GM19463 (cell line): ENCODE results near the gene ZYX.
"Not testable (repeated sequence)": the region's sequence is repeated elsewhere in the genome, so short reads cannot be mapped to it uniquely, and the experiment has no call there.

Experiments
- ATAC-seq: cut with Tn5 transposase; IDR thresholded peaks from one replicate; pipeline ENCODE4 v1.9.1; 2021; ENCODE audit warnings: mild to moderate bottlenecking, moderate library complexity; ENCODE audit not compliant: unreplicated experiment

Gene ZYX

DNA sequence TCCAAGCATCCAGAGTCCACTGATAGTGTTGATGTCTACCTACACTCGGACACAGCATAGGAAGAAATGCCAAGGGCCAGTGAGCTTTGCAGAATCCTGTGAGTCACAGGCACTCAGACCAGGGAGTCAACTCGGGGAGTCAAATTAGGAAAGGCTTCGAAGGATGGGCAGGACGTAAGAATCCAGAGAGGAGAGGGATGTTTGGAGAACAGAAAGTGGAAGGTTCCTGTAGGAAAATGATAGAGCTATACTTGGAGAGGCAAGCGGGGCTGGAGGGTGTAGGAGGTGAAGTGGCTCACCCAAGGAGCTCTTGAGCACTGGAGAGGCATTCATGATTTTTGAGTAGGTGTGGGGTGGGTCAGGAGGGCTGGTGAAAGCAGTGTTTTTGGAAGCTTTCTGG, 3.0 kb downstream of the ZYX start:
- ATAC-seq = no peak

GRCh38 chr7:143384661-143385631, 3.8 kb downstream of the ZYX start:
- no peak for ATAC-seq

GRCh38 chr7:143385891-143386781, 5.0 kb downstream of the ZYX start:
- ATAC-seq = peak; percentile 26

DNA sequence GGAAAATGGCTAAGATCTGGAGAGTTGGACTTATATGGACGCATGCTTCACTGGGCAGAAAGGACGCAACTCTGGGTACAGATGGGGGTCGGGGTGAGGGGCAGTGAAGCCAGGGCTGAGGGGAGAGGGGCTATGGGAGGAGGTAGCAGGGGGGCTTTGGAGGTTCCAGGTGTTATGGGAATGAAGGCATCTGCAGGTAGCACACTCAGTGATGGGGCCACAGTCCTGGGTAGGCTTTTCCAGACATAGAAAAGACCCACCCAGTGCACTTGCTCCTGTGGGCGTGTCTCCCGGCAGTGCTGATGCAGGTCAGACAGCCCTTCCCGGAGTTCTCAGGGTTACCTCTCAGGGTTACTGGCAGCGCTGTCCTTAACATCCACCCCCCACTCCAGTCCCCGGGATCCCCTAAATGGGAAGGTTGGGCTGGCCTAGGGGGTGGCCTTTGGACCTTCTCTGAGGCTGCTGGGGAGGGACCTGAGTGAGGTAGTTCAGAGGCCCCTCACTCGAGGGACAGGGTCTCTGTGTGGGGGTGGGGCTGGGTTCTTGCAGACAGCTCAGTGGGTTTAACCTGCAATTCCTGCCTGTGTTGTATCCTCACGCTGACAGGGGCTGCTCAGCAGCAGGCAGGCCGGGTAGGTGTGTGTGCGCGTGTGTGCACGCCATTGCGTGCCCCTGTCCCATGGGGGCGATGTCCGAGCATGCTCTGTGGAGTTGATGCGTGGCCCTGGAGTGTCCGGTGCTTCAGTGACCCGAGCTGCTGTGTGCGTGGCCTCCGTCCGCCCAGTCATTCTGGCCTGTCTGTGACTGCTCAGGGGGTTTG, 6.2 kb downstream of the ZYX start:
- ATAC-seq = no peak

DNA sequence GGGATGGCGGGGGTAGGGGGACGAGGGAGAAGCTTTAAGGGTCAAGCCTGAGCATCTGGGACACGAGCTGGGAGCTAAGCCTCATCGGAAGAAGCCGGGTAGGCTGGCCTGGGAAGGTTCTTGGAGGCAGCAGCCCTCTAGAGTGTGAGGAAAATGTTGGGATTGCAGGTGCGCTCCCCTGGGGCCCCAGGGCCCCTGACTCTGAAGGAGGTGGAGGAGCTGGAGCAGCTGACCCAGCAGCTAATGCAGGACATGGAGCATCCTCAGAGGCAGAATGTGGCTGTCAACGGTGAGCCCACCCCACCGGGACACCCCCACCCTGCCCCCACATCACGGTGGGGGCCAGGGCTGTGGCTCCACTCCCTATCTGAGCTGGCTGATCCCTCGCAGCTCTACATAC, 6.9 kb downstream of the ZYX start:
- no peak for ATAC-seq

DNA sequence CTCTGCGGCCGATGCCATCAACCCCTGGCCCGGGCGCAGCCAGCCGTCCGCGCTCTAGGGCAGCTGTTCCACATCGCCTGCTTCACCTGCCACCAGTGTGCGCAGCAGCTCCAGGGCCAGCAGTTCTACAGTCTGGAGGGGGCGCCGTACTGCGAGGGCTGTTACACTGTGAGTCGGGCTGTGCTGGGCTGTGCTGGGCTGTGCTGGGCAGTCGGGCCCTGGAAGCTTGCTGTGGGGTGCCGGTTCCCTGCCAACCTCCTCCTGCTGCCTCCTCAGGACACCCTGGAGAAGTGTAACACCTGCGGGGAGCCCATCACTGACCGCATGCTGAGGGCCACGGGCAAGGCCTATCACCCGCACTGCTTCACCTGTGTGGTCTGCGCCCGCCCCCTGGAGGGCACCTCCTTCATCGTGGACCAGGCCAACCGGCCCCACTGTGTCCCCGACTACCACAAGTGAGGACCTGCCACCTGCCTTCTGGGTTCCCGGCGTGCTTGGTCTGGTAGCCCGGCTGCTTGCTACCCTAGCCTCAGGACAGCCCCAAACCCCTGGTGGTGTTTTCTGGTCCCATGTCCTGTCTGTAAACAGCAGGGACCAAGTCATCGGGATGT, 7.5 kb downstream of the ZYX start:
- ATAC-seq = no peak

DNA sequence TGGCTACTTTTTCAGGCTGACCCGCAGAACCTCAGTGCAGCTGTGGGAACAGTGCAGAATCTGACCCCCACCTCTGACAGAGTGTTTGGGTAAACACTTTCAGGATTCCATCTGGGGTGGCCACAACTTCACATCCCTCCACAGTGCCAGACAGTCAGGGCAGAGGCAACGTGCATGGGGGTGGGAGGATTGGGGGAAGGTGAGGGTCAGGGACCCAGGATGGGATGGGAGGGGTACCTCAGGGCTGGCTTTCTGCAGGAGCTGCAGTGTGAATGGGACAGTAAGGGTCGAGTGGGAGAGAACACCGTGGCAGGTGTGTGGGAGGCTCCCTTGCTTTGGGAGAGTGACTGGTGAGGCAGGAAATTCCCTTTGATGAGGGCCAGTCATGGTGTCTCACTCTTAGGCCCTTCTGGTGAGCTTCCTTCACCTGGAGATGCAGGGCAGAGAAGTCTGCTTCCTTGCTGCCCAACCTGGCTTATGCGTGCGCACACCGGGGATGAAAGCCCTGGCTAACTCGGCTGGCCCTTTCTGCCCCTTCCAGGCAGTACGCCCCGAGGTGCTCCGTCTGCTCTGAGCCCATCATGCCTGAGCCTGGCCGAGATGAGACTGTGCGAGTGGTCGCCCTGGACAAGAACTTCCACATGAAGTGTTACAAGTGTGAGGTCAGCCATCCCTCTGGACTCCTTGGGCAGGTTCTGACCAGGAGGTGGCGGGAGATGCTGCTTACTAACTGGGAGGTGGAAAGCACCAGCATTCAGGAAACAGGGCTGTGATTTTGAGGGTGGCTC, 8.4 kb downstream of the ZYX start:
- ATAC-seq = no peak

DNA sequence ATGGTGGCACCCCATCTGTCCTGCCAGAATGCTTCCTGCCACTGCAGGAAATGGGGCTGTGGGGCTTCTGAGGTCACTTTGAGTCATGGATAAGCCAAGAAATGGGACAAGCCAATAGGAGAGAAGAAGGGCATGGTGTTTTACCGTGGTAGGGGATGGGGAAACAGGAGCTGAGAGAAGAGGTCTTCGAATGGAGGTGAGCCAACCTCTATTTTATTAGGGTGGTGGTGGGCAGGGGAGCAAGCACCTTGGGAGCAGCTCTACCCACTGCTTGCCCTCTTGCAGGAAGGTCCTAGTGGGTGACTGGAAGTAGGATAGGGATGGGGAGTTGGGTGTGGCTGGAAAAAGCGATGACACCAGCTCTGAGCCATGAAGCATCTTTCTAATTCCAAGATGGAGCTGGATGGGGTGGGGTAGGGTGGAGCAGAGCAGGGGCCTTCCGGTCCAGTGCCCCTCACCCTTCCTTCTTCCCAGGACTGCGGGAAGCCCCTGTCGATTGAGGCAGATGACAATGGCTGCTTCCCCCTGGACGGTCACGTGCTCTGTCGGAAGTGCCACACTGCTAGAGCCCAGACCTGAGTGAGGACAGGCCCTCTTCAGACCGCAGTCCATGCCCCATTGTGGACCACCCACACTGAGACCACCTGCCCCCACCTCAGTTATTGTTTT, 9.1 kb downstream of the ZYX start:
- no peak for ATAC-seq

GRCh38 chr7:143390773-143391317, 9.7 kb downstream of the ZYX start:
- no peak for ATAC-seq

DNA sequence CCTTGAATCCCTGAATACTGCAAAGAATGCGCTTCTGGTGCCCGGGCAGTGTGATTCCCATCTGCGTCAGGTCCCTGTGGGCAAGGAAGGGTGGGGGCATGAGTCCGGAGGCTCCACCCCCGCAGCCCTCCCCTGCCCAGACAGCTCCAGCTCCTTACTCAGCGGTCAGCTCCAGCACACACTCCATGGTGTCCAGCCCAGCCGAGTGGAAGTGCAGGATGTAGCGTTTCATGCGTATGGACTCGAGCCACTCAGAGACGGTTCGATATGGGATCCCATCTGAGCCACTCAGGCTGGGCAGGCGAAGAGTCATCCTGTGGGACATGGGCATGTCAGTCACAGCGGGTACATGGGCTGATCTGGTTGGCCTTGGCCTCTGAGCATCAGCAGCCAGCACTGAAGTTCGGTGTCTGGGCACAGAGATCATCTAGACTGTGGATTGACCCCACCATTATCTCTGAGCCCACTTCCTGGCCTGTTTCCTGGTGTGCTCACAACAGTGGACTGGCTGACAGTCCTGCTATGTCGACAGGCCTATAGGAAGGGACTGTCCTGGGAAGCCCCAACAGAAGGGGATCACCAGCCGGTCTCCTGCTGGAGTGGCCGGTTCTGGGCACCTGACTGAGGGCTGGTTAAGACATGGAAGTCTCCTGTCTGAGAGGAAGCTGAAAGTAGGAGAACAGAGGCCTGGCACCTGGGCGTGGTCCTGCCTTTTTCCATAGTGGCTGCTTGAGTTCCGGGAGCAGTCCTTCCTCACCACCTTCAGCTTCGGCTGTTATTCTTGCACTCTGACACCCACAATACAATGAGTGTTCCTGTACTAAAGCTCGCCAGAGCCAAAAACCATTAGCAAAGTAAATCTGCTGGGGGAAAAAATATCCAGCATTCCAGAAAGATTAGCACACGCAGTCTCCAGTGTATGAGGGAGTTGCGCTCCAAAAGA, 10.6 kb downstream of the ZYX start:
- ATAC-seq = no peak

- ATAC-seq = not testable (repeated sequence)
These were observed 11.3 kb downstream of the ZYX start for GRCh38 chr7:143392427-143392826.

DNA sequence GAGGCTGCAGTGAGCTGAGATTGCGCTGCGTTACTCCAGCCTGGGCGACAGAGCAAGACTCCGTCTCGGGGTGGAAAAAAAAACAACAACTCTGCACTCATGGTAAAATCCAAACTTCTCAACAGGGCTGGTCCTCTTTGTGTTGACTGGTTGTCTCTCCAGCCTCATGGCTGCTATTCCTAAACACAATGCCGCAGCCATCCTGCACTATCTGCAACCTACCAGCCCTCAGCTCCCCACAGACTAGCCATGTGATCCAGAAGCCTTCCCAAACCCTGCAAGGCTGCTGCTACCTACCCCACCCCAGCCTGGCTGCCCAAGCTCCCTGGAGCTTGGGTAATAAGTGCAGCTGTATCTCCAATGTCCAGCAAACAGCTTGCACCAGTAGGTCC, 11.7 kb downstream of the ZYX start:
- no peak for ATAC-seq

- no peak for ATAC-seq
These were observed 12.3 kb downstream of the ZYX start for GRCh38 chr7:143393267-143394041.

DNA sequence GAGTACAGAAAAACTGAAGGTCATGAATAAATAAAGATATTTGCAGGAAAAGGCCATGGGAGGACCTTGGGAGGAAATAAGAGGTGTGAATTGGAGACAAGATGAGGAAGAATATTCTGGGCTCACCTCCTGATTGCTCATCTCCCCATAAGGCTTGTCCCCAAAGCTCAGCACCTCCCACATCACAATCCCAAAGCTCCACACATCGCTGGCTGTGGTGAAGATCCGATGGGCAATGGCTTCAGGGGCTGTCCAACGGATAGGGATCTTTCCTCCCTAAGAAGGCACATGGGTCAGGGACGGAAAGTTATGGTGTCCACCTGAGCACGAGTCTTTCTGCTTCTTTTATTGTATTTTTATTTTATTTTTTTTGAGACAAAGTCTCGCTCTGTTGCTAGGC, 12.9 kb downstream of the ZYX start:
- no peak for ATAC-seq

DNA sequence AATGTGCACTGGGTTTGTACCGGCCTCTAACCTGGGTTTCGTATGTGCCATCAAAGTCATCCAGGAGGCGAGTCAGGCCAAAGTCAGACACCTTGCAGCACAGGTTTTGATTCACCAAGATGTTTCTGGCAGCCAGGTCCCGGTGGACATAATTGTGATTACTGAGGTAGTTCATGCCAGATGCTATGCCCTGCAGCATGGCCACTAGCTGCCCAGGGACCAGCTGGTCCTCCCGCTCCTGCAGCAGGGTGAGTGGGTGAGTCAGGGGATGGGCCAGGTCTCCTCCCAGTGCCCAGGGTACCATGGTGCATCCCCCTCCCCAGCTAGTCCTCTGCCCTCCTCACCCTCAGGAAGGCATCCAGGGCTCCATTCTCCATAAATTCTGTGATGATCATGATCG, 13.6 kb downstream of the ZYX start:
- no peak for ATAC-seq

- ATAC-seq = no peak
These were observed 14.3 kb downstream of the ZYX start for GRCh38 chr7:143395187-143396149.
